OCI-M2 (cell line): ENCODE results near the gene ABLIM1.

Experiments
- DNase-seq: peaks from one replicate; lab custom pipeline; 2025; ENCODE audit not compliant: unreplicated experiment; lab: John Stamatoyannopoulos, UW

Gene ABLIM1

DNA sequence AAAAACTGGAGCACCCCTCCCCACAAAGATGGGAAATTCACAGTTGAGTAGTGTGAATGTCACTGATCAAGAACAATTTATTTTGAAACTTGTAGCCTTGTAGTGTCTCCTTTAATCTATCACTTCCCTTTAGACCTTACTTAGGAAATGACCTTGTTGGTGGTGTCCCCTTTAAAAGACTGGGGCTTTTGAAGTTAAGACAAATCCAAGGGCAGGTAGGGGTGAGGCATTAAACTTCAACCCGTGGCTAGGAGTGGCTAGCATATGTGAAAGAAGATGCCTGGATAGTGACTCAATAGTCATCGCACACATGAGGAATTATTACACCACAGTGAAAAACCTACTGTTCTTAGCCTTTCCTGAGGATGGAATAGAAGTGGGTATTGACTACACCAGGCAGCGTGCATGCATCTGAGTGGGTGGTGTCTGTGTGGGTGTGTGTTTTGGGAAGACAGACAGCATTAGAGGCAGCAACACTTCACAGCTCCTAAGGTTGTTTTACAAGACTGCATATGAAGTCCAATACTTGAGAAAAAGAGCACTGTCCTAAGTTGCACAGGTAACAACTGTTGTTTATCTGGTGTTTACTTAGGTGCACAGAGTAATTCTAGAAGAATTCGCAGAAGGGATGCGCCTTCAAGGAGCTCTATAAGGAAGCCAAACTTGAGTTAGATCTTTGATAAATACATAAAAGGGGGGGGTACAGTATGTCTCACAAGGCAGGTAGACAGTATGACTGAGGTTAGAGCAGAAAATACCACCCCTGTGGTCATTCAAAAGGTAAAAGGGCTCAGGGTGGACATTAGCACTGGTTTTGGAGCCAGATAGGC, 32.9 kb downstream of the ABLIM1 start:
- DNase-seq = no peak

DNA sequence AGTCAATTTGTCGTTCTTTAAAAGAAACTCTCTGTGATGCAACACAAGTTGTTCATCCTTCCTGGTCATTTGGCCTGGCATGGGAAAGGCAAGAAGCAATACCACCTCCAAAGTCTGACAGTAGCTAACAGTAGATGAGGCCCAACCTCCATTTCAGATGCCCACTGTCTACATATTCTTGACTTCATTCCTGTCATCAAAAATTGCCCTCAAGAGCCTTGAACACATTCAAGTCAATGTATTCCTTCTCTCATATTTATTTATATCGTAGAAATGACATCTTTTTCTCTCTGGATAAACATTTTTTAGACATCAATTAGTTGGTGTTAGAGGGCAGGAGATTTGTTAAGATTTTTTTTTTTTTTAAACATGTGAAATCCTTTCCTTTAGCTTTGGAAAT, 33.7 kb downstream of the ABLIM1 start:
- no peak for DNase-seq

DNA sequence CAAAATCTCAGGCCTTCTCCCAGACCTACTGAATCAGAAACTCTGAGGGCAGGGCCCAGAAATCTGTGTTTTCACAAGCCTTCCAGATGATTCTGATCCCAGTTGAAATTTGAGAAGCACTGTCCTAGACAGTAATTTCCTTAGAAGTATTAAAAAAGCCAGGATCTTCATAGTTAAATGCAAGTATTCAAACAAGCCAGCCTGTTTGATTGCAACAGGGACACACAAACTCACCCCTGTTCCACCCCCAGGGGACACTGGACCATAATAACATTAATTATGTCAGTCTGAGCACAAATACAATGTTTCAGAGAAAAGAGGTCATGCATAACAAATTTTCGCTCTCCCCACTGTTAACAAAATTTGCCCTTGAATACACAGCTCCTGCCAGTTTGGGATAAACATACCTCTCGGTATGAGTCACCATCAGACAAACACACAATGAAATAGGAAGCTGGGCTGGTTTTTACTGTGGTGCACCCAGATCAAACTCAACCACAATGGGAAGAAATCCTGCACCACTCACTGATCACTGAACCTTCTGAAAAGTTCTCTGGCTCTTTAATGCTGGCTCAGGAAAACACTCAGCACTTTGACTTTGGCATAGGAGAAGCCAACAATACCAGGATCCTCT, 34.3 kb downstream of the ABLIM1 start:
- DNase-seq = no peak

DNA sequence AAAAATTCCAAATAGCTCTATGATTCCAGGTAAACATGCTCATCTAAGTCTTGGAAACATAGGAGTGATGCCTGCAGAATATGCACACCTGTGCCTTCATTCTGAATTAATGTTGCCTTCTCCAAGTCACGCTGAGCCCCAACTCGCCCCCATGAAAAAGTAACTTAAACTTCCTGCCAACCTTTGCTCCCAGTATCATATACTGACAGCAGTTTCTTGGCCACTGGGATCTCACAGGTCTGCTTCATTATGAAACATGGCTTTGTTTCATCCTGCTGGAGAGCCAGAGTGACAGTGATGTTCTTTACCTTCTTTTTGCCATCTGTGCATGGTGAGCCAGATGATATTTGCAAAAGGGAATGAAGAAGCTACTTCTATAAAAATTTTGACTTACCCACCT, 34.9 kb downstream of the ABLIM1 start:
- DNase-seq = no peak

DNA sequence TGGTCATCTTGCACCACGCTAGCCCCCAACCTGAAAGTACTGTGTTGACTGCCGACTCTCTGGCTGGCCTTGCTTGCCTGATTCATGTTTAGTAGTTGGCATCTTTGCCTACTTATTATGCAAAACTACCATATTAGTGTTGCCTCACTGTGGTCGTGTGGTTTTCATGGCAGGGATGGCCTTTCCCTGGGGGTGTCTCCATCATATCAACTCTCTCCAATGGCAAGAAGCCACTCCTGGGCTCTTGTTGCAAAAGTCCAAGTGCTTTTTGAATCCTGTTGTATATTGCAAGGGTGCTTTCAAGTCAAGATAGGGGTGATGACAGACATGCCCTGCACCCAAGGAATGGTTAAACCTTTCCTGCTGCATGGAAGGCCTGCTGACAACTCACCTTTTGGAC, 39.4 kb downstream of the ABLIM1 start:
- no peak for DNase-seq

DNA sequence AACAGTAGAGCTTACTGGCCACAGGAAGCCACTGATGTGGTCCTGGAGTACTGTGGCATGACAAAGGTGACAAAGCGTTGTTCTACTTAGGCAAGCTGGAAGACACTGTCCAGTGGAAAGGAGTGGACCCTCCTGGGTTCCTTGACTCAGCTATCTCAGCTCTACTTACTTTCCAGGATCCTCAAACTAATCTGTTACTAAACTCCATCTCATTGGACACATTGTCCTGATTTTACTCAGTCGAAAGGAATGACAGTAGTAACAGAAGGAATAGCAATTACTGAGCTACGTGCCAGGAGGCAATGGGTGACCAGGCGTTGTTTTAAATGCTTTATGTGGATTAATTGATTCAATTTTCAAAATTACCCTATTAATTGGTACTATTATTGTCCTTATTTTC, 41.6 kb downstream of the ABLIM1 start:
- no peak for DNase-seq

DNA sequence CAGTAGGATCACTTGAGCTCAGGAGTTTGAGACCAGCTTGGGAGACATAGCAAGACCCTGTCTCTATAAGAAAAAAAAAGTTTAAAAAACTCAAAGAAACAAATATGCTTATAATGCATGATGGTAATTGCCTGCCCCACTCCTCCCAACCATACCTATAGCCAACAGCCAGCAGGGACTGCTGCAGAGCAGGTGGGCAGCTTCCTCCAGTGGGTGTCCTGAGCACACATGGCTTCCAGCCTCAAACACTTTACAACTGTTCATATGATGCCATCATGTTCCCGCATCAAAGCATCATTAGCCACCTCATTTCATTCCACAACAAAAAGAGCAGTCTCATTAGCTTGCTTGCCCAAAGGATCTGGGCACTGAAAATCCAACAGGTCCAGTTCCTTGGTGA, 42.0 kb downstream of the ABLIM1 start:
- DNase-seq = no peak

DNA sequence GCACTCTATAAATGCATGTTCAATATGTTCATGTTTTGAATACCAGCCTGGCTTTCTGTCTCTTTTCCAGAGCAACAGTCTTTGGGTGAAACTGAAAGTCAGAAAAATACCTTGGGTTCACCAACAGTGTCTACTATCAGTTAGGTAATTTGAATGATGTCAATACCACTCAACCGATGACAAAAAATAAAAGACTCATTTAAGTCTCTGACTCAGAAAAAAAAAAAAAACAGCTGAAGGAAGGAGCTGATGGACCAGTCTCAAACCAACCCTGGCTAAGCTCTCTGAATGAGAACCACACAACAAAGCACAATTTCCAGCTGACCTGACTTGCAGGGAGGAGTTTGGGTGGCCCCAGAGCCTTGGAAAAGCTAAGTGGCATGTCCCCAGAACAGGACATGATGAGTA, 42.5 kb downstream of the ABLIM1 start:
- no peak for DNase-seq

DNA sequence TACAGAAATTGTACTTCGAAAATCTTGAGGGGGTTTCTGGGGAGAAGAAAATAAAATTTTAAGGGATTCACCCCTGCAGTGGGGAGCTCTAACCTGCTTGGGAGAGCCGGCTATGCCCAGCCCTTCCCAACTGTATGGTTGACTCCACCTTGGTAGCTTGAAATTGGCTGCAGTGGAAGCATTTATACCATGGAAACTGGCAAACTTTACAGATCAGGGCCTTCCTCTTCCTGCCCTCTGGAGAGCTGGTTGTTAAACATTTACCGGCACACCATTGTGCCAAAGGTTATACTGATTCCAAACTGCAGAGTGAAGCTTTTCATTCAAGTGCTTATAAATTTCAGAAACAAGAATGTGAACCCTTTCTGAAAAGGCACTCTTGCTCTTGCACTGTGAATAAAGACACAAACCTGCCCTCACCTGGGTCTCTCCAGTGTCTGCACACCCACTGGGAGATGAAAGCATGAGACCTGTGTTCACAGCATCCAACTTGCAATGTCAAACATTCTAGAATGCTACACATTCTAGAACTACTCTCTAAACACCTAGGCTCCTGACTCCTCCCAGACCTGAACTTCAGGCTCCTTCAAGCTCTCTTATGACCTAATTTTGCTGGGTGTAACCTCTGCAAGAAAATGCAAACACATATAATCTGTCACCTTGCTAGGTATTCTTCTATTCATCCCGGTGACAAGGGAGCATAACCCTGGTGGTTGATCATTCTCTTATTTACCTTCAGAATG, 44.7 kb downstream of the ABLIM1 start:
- DNase-seq = no peak

DNA sequence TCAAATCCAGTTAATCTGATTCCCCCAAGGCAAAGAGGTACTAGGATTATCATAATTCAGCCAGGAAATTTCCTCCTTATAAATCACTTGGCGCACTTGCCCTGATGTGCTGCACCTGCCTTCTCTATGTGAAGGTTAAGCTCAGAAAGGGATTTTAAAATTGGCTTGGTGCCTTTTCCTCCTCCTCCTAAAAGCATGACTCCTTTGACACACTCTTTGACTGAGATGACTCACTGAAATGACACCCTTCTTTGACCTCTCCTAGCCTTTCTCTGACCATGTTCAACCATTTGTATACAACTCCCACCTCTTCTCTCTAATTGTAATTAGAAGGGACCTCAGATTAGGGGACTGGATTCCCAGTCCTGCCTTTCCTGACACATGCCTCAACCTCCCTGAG, 46.5 kb downstream of the ABLIM1 start:
- no peak for DNase-seq

DNA sequence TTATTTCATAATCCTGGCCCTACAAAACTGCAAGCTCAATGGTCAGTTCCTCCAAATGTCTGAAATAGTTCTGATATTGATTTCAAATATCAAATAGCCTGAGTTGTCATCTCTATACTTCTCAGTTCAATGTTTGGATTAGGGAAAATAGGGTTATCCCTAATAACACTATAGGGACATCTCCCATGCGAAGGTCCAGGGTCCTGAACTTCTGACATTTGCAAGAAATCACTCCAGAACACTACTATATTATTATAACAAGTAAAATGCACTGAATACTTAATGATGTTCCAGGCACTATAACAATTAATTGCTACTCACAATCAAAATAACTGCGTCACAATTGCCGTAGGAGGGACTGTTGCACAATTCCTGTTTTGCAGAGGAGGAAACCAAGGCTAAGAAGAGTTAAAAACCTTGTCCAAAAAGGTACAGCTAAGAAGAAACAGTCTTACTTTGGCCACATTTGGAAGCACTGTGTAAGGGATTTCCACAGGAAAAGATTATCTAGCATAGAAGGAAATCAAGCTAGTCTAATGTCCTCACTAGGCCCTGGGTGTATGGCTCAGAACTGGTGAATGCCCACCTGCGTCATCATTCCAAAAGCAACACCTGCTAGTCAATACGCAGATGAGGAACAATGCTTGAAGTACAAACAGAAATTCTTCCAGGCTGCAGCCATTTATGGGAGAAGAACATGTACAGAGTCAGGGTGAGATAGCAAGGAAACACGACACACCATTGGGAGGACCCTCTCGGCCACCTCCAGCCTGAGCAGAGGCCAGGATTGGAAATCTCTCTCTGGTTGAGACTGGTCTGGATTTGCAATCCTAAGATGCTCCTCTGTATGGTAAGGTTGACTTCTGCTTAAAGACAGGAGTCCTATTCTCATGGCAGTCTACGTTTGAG, 48.3 kb downstream of the ABLIM1 start:
- DNase-seq = no peak

DNA sequence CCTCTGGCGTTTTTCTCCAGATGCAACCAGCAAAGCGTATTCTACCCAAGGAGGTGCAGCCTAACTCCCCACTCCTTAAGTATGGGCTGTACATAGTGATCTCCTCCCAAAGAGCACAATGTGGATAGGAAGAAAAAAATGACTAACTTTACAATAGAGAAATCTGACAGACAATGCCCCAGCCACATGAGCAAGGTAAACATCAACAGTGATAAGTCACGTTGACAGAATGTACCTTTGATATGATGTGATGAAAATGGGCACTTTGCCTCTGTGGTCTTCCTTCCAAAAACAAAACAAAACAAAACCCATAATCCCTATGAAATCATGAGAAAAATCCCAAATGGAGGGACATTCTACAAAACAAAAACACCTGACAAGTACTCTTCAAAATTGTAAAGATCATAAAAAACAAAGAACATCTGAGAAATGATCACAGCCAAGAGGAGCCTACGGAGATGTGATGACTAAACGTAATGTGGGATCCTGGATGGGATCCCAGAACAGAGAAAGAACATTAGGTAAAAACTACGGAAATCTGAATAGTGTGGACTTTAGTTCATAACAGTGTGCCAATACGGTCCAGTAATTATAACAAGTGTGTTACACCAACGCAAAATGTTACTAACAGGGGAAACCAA, 50.6 kb downstream of the ABLIM1 start:
- no peak for DNase-seq

DNA sequence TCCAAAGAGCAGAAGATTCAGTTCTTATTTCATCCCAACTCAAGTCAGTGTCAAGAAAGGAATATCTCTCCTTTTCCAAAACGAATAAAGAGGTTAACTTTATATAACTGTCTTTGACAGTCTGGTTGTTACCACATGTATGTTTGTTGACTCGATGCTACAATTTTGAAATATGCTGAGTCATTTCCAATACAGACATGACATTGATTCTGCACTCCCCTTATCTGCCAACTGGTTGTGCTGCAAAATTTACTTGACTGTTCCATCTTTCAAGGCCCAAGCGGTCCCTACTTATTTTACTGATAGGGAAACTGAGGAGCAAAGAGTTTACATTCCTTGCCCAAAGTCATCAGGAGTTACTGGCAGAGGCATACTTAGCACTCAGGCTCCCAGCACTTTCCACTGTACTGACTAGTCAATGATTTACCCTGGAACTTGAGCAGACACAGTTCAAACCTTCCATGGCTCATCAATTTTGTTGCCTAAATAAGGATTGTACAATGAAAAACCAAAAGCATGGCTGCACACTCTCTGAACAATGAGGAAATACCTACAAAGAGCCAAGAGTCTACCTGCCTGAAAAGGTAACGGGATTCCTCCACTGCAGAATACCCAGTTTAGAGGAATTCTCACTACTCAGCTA, 52.8 kb downstream of the ABLIM1 start:
- DNase-seq = no peak

DNA sequence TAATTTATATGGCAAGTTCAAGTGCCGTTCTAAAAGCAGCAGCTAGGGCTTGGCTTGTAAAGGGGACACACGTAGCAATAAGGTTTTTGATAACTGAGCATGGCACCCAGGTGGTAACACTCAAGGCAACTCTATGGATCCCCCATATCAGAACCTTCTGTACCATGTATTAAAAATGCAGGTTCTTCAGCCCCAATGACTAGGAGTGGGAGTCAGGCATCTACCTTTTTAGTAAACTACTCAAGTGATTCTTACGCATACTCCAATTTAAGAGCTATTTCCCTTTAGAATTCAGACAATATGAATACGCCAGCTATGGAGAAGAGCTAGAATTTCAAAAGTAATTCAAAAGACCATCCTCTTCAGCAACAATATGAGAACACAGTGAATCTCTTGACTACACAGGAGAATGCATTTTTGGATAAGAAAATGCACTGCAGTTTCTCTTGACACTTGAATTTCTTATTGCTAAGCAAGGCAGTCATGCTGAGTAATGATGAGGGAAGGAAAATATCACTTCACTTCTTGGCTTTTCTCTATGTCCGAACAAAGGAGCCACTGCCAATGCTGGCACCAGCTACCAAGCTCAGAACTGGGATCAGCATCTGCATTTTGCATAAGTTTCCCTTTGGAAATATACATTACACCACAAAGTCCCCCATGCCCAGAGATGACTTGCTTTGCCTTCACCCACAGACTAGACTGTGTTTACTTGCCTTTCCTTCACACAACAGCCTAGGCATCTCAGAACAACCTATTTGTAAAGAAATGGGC, 53.5 kb downstream of the ABLIM1 start:
- no peak for DNase-seq

DNA sequence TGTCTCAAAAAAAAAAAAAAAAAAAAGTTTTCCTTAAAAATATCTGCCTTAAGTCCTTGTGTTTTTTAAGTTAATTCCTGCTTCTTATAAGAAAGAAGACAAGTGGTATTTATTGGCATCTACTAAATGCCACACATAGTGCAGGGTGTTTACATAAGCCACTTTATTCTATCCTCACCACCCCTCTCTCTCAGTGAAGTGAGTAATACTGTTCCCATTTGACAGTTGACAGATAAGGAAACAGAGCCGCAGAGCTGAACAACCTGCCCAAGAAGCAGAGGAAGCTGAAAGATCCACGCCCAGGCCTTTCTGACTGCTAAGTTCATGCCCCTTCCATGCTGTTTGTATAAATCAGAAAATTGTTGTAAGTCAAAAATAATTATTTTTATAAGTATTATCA, 54.1 kb downstream of the ABLIM1 start:
- no peak for DNase-seq

DNA sequence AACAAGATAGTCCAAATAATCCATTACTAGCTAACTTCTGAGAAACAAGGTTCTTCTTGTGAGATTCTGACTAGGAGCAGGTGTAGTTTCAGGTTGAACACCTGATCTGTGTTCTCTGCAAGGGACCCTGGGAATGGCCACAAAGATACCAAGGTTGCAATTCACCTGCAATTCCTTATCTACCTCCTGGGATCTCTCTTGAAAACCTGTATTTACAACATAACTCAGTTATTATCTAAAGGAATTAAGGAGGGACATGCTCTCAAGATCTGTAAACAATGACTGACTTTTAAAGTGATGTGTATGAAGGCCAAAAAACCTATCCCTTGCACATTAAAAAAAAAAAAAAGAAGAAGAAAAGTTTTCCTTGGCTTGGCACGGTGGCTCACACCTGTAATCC, 54.8 kb downstream of the ABLIM1 start:
- DNase-seq = no peak

DNA sequence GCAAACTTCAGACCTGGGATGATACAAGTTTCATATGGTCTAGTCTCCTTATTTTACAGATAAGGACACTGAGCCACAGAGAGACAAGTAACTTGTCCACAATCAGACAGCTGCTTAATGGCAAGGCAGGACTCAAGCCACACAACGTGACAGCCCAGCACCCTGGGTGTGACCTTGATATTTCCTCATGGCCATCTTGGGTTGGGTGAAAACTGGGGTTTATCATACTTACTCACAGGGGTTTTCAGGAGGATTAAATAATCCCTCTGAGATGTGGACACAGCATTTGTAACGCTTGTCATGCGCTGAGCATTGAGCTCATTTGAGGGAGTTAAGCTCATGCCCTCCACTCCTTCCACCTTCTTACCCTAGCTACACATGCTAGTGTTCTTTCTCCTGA, 58.0 kb downstream of the ABLIM1 start:
- DNase-seq = no peak

DNA sequence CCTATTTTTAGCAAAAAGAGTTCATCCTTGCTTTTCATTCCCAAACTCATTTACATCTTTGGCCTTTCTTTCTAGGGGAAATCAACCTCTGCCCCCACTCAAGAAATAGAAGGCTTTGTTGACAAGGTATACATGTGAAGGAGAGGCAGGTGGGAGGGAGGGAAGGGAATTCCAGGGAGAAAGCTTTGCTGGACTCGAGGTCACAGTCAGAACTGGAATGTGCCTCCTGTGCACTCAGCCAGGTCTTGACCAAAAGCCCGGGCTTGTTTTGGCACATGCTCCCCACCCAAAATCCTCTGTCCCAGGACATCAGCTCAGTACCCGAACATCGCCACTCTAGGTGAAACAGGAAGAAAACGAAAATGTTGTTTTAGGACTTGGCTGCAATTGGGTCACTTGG, 61.3 kb downstream of the ABLIM1 start:
- DNase-seq = no peak

DNA sequence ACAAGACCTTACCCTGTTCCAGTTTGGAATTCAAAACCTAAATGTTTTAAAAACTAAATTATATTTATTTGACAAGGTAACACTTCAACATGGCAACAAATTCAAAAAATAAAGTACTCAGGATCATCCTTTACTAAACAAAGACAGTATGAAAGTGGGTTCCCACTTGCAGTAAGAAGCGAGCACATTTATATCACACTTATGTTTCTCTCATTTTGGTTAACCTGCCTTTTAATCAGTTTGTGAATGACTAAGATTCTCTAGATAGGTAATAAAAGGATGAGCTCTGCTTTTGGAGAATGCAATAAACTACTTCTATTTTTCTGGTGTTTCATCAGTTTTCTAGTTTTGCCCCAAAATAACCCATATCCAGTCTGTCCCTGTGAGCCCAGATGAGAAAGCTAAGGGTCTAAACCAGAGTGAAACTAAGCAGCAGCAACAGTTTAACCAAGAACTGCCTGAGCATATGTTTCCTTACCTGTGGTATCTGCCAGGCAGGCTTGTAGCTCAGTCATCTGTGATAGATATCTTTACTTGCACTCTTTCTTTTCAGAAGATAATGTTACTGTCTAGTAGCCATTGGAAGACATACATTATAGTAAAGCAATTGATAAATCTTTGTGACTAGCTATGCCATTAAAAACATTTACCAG, 64.1 kb downstream of the ABLIM1 start:
- no peak for DNase-seq
